ENCODE measurements around the gene PPIG.
"Not testable (repeated sequence)": the region's sequence is repeated elsewhere in the genome, so short reads cannot be mapped to it uniquely, and the experiment has no call there.

Gene PPIG

DNA sequence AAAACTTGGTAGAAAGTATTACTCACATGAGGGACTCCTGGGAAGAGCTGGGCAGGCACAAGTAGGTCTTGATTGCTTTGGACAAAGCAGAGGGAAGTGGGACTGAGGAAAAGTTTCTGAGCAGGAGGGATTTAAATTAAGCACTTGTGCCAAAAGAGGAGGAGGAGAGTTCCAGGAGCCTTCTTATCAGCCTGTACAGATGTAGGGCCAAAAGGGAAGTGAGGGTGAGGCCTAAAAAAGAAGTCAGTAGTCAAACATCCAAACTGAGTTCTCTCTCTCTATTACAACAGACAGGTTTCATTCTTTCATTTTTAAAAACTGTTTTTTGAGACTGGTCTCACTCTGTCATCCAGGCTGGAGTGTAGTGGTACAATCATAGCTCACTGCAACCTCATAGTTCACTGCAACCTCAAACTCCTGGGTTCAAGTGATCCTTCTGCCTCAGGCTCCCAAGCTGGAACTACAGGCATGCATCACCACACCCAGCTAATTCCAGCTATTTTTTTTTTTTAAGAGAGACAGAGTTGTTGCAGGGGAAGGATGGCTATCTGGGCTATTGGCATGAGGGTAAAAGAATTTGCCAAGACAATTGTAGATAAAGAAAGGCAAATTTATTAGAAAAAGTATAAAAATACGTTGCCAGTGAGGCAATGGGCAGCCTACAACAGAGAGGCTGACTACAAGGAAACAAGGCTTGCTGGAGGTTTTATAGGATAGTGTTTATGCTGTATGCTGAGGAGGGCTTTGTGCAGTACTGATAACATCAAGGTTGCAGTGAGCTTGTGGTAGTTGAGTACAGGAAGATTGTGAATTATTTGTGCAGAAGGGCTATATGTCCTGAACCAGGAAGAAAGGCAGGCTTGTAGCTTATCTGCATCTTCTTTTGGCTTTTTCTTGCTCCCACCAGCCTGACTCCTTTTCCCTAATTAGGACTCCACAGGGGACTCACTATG, 81.1 kb downstream of the PPIG start:
- DNase-seq (ENCODE audit: low spot score), result no peak

- DNase-seq (ENCODE audit: low spot score), result no peak
Measured at GRCh38 chr2:169667583-169667982, 83.4 kb downstream of the PPIG start.

DNA sequence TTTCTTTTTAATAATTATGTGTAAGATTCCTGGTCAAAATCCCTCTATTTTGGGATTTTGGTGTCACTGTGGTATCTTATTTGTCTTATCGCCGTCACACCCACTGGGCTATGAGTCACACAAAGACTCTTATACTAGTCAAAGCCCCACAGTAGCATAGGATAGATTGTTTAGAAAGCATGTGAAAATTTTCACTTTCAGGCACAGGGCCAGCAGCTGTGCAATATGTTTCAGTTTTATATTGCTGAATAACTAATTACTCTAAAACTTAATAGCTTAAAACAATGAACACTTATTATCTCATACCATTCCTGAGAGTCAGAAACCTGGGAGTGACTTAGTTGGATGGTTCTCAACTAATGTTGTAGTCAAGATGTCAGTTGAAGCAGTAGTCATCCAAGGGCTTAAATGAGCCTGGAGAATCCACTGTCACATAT, 86.1 kb downstream of the PPIG start:
- DNase-seq (ENCODE audit: low spot score), result no peak

DNA sequence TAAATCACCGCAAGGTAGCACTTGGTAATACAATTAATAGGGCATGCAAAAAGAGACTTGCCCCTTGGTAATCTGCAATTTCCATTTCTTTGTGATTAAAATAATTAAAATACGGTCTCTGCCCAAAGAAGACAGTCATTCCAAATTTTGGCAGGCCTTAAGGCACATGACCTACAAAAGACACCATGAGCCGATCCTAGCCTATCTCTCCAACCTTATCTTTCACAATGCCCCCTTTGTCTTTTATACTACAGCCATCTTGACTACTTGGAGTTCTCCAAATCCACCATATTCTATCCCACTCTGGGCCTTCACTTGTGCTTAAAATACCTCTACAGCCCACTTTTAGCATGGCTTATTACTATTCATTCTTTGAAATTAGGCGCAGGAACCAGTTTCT, 86.8 kb downstream of the PPIG start:
- no peak for DNase-seq (ENCODE audit: low spot score)

- DNase-seq (ENCODE audit: low spot score), result no peak
Measured at GRCh38 chr2:169672406-169672805, 88.3 kb downstream of the PPIG start.

DNA sequence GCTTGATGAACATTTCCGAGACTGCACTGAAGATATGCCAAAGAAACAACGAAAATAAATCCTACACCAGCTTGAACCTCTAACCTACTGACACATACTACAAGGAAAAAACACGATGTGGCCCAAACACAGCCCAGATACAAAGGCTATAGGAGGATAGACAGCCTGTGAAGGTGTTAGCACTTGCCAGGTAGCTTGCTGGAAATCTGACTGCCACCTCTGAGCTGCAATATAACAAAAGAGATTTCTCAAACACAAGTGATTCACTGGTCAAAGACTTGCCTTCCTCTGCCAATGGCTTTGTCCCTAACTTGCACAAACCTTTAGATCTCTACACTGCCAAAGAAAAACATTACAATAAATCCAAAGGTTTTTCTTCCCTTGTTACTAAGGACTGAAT, 89.0 kb downstream of the PPIG start:
- DNase-seq (ENCODE audit: low spot score), result no peak

DNA sequence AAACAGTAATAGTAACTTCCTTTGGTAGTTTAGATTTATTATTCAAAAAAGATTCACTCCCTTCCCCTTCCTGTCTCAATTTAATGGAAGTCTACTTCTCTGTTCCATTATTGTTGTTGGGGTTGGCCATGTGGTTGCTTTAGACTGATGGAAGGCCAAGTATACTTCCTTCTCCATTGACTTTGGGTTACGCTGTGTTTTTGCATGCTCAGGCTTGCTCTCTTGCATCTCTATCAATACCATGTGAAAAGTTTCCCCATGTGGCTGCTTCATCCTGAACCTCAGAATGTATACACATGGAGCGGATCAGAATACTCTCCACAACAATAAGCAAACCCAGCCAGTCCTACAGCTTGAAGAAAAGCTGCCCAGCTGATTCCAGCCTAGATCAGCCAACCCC, 89.8 kb downstream of the PPIG start:
- DNase-seq (ENCODE audit: low spot score), result no peak

DNA sequence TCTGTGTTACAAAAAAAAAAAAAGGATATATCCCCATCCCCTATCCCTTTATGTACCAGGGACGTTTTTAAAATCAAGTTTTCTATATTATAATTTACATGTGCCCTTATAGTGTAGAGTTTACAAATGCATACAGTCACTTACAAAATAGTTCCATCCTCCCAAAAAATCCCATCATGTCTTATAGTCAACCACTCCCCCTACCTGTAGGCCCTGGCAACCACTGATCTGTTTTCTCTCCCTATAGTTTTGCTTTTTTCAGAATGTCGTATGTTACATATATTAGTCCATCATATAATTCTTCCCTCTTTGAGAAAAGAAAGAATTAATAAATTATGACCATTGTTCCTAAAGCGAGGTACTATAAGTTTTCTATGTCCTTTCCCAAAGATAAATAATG, 92.2 kb downstream of the PPIG start:
- no peak for DNase-seq (ENCODE audit: low spot score)

DNA sequence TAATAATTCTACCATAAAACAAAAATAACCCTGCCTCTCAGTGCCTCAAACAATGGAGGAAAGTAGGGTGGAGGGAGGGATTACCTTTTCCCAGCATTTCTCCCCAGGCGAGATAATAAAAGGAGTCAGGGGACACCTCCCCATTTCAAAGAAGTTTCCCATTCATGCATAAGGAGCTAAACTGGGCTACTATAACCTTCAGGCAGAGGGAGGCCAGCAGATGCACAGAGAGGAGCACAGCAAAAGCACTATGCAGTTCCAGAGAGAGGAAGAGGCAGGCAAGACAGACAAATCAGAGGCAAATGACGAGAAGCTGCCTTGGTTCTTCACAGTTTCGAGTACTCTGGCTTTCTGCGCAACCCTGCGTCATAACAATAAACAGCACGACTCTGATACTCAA, 92.7 kb downstream of the PPIG start:
- no peak for DNase-seq (ENCODE audit: low spot score)

DNA sequence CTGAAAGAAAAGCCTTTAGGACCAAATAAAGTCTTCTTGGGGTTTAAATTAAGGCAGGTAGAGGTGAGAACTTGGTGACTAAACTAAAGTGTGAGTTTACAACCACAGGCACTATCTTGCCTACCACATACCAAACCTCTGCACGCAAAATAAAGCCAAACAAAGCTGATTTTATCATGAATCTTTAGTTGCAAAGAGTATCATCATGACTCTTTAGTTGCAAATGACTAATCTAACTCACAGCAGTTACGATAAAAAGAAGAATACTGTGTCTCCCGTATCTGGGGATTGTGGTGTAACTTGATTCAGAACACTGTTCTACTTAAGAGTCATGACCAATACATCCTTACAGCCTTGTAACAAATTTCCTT, 98.9 kb downstream of the PPIG start:
- DNase-seq (ENCODE audit: low spot score), result no peak

DNA sequence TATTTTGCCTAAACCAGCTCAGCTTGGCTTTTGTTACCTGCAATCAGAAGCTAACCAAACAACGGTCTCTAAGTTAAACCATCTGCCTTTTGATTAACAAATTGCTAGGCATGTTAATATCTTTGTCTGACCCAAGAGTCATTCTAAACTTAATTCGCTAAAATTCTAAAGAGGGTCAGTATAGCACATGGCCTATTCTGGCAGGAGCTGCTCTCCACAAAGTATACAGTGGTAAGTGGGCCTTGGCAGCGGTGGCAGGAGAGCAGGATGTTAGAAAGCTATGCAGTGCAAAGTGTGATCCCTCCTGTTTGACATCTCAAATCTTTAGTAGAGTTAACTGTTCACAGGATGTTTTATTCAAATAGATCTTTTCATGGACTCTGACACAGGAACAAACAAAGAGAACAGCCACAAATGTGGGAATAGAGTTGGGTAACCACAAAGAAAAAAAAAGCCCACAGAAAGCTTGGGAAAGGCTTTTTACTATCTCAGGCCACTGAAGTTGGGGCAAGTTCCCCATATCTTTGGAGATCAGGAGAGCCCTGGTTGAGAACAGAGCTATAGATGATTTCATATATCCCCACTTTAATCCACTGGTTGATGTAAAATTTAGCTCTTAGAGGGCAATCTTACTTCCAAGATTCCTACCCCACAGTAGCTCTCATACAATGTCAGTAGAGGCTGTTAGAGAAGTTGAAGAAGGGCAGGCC, 99.4 kb downstream of the PPIG start:
- DNase-seq (ENCODE audit: low spot score), result no peak

DNA sequence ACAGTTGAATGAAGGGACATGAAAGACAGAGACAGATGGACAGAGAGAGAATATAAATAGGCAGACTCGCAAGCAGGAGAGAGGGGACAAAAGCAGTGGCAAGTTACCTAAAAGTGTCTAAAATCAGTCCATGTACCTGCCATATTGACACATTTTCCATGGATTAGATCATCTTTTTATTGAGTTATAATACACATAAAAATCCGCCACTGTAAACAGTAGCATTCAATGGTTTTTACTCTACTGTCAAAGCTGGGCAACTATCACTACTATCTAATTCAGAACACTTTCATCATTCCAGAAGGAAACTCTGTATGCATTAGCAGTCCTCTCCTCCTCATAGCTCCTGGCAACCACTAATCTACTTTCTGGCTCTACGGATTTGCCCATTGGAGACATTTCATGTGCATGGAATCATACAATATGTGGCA, 100.0 kb downstream of the PPIG start:
- DNase-seq (ENCODE audit: low spot score), result no peak

DNA sequence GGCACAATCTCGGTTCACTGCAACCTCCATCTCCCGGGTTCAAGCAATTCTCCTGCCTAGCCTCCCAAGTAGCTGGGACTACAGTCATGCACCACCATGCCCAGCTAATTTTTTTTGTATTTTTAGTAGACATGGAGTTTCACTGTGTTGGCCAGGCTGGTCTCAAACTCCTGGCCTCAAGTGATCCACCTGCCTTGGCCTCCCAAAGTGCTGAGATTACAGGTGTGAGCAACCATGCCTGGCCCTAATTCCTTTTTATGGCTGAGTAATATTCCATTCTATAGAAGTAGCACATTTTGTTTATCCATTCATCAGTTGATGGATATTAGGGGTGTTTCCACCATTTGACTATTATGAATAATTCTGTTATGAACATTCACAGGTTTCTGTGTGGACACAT, 100.6 kb downstream of the PPIG start:
- not testable (repeated sequence) for DNase-seq (ENCODE audit: low spot score)

DNA sequence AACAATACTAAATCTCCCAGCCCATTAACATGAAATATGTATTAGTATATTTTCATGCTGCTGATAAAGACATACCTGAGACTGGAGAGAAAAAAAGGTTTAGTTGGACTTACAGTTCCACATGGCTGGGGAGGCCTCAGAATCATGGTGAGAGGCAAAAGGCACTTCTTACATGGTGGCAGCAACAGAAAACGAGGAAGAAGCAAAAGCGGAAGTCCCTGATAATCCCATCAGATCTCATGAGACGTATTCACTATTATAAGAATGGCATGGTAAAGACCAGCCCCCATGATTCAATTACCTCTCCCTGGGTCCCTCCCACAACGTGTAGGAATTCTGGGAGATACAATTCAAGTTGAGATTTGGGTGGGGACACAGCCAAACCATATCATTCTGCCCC, 102.7 kb downstream of the PPIG start:
- DNase-seq (ENCODE audit: low spot score), result not testable (repeated sequence)

DNA sequence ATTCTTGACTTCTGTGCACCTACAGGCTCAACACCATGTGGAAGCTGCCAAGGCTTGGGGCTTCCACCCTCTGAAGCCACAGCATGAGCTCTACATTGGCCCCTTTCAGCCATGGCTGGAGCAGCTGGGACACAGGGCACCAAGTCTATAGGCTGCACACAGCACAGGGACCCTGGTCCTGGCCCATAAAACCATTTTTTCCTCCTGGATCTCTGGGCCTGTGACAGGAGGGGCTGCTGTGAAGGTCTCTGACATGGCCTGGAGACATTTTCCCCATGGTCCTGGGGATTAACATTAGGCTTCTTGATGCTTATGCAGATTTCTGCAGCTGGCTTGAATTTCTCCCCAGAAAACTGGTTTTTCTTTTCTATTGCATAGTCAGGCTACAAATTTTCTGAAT, 103.8 kb downstream of the PPIG start:
- DNase-seq (ENCODE audit: low spot score), result not testable (repeated sequence)

- DNase-seq (ENCODE audit: low spot score), result no peak
Measured at GRCh38 chr2:169690958-169691357, 106.8 kb downstream of the PPIG start.
